HUES48 (cell line): ENCODE results near the gene ATL1.
"Not testable (repeated sequence)": the region's sequence is repeated elsewhere in the genome, so short reads cannot be mapped to it uniquely, and the experiment has no call there.

Source experiments
- H3K27ac ChIP-seq: one replicate; pipeline ENCODE4 v1.7.0; 2013; ENCODE audit warnings: low read depth, low read length, inconsistent platforms
- H3K27me3 ChIP-seq: 2 replicates; pipeline ENCODE4 v1.6.1; 2013; ENCODE audit warnings: mild to moderate bottlenecking, low read length; ENCODE audit not compliant: control insufficient read depth, insufficient read depth
- H3K36me3 ChIP-seq: 2 replicates; pipeline ENCODE4 v1.6.1; 2013; ENCODE audit warnings: low read length; ENCODE audit not compliant: control insufficient read depth, insufficient read depth
- H3K4me1 ChIP-seq: 2 replicates; pipeline ENCODE4 v1.6.1; 2013; ENCODE audit warnings: mild to moderate bottlenecking, low read length; ENCODE audit not compliant: control insufficient read depth, insufficient read depth
- H3K4me3 ChIP-seq: 2 replicates; pipeline ENCODE4 v1.5.1; 2013; ENCODE audit warnings: mild to moderate bottlenecking, low read depth, low read length
- H3K9ac ChIP-seq: 2 replicates; pipeline ENCODE4 v1.6.1; 2013; ENCODE audit warnings: mild to moderate bottlenecking, low read depth, low read length, moderate library complexity
- H3K9me3 ChIP-seq: 2 replicates; pipeline ENCODE4 v1.6.1; 2013; ENCODE audit warnings: low read length; ENCODE audit not compliant: control insufficient read depth, insufficient read depth

Gene ATL1

GRCh38 chr14:50619569-50620141 lies 59.7 kb downstream of the ATL1 start:
- H3K27ac ChIP-seq = no peak overlapping the region
- no peaks in the 10 kb centered on the region for H3K27me3 ChIP-seq
- no peaks in the 10 kb centered on the region for H3K4me1 ChIP-seq
- H3K4me3 ChIP-seq = no peak overlapping the region
- no peak overlapping the region for H3K9ac ChIP-seq
- no peaks in the 10 kb centered on the region for H3K36me3 ChIP-seq
- H3K9me3 ChIP-seq = no peaks in the 10 kb centered on the region

- H3K27ac ChIP-seq = no peak overlapping the region
- H3K27me3 ChIP-seq = no peaks in the 10 kb centered on the region
- H3K36me3 ChIP-seq = no peaks in the 10 kb centered on the region
- no peaks in the 10 kb centered on the region for H3K4me1 ChIP-seq
- no peak overlapping the region for H3K4me3 ChIP-seq
- no peak overlapping the region for H3K9ac ChIP-seq
- no peaks in the 10 kb centered on the region for H3K9me3 ChIP-seq
Observed at GRCh38 chr14:50620341-50620740, 60.4 kb downstream of the ATL1 start.

- no peak overlapping the region for H3K4me3 ChIP-seq
- H3K27me3 ChIP-seq = no peaks in the 10 kb centered on the region
- no peak overlapping the region for H3K9ac ChIP-seq
- peaks cover 6% of the 10 kb centered on the region; the same call in 1 of the 2 replicates for H3K36me3 ChIP-seq
- no peak overlapping the region for H3K27ac ChIP-seq
- H3K4me1 ChIP-seq = no peaks in the 10 kb centered on the region
- H3K9me3 ChIP-seq = no peaks in the 10 kb centered on the region
Observed at GRCh38 chr14:50622978-50623377, 63.0 kb downstream of the ATL1 start.

- Histone ChIP-seq H3K27ac (no peak overlapping the region), H3K36me3 (peaks cover 7% of the 10 kb centered on the region; the same call in 1 of the 2 replicates), H3K9ac (no peak overlapping the region), H3K27me3 (no peaks in the 10 kb centered on the region), H3K9me3 (no peaks in the 10 kb centered on the region), H3K4me1 (no peaks in the 10 kb centered on the region), H3K4me3 (no peak overlapping the region)
Observed at GRCh38 chr14:50624447-50624846, 64.5 kb downstream of the ATL1 start.

GRCh38 chr14:50624947-50625346 lies 65.0 kb downstream of the ATL1 start:
- H3K4me3 ChIP-seq, H3K27me3 ChIP-seq, H3K36me3 ChIP-seq, H3K27ac ChIP-seq, H3K9ac ChIP-seq, H3K4me1 ChIP-seq, H3K9me3 ChIP-seq: not testable (repeated sequence)

GRCh38 chr14:50631408-50631821 lies 71.5 kb downstream of the ATL1 start:
- H3K4me1 ChIP-seq = no peaks in the 10 kb centered on the region

GRCh38 chr14:50633954-50634353 lies 74.0 kb downstream of the ATL1 start:
- no peaks in the 10 kb centered on the region for H3K4me1 ChIP-seq
- no peak overlapping the region for H3K9ac ChIP-seq
- no peaks in the 10 kb centered on the region for H3K27me3 ChIP-seq
- peaks cover 35% of the 10 kb centered on the region for H3K36me3 ChIP-seq
- no peaks in the 10 kb centered on the region for H3K9me3 ChIP-seq
- H3K27ac ChIP-seq = no peak overlapping the region
- H3K4me3 ChIP-seq = no peak overlapping the region

More at GRCh38 chr14:50631408-50631821, 71.5 kb downstream of the ATL1 start:
- Histone ChIP-seq H3K9me3 (no peaks in the 10 kb centered on the region), H3K27ac (no peak overlapping the region), H3K4me3 (no peak overlapping the region), H3K36me3 (peaks cover 37% of the 10 kb centered on the region), H3K9ac (no peak overlapping the region), H3K27me3 (no peaks in the 10 kb centered on the region)

GRCh38 chr14:50635141-50635540 lies 75.2 kb downstream of the ATL1 start:
- Histone ChIP-seq H3K36me3 (peaks cover 43% of the 10 kb centered on the region), H3K27me3 (no peaks in the 10 kb centered on the region), H3K9ac (no peak overlapping the region), H3K4me3 (no peak overlapping the region), H3K4me1 (peaks cover 8% of the 10 kb centered on the region; the same call in 1 of the 2 replicates), H3K27ac (no peak overlapping the region), H3K9me3 (no peaks in the 10 kb centered on the region)

- H3K36me3 ChIP-seq = peaks cover 25% of the 10 kb centered on the region
- no peaks in the 10 kb centered on the region for H3K4me1 ChIP-seq
- H3K4me3 ChIP-seq = no peak overlapping the region
- no peak overlapping the region for H3K27ac ChIP-seq
- no peak overlapping the region for H3K9ac ChIP-seq
- H3K27me3 ChIP-seq = no peaks in the 10 kb centered on the region
- H3K9me3 ChIP-seq = no peaks in the 10 kb centered on the region
Observed at GRCh38 chr14:50647282-50647681, 87.3 kb downstream of the ATL1 start.

GRCh38 chr14:50647753-50648152 lies 87.8 kb downstream of the ATL1 start:
- Histone ChIP-seq H3K4me1 (no peaks in the 10 kb centered on the region), H3K9ac (no peak overlapping the region), H3K27ac (no peak overlapping the region)

GRCh38 chr14:50649691-50650090 lies 89.7 kb downstream of the ATL1 start:
- H3K9me3 ChIP-seq = no peaks in the 10 kb centered on the region
- H3K9ac ChIP-seq = no peak overlapping the region
- no peaks in the 10 kb centered on the region for H3K4me1 ChIP-seq
- H3K27me3 ChIP-seq = no peaks in the 10 kb centered on the region
- no peak overlapping the region for H3K27ac ChIP-seq
- no peak overlapping the region for H3K4me3 ChIP-seq
- peaks cover 7% of the 10 kb centered on the region for H3K36me3 ChIP-seq

More at GRCh38 chr14:50647753-50648152, 87.8 kb downstream of the ATL1 start:
- peaks cover 23% of the 10 kb centered on the region for H3K36me3 ChIP-seq
- H3K4me3 ChIP-seq = no peak overlapping the region
- H3K9me3 ChIP-seq = no peaks in the 10 kb centered on the region
- no peaks in the 10 kb centered on the region for H3K27me3 ChIP-seq
